Muscle of back (tissue), 11 donors: ENCODE data around the gene ADPRS. TPM values are rescaled to one million over a fixed set of nuclear protein-coding genes. Genes with fewer than 3 reads are reported as not detected.

Source experiments
- DNase-seq, 3 donors: peaks; one replicate each; pipeline versions ENCODE4 v3.0.0 to v3.0.0-alpha.2; 2013
- polyA plus RNA-seq, 10 donors: library from polyadenylated mRNA; unstranded; fragments of 120-200 nt; gene quantifications; one replicate each; pipeline ENCODE4 v1.2.1, GENCODE V29; 2013; ENCODE audit not compliant: insufficient read length in 10 of 10

Gene ADPRS
- polyA plus RNA-seq, 10 donors, result 21.8 to 26.8 (median 25.4) TPM

GRCh38 chr1:36106269-36106668, 17.6 kb downstream of the ADPRS start:
- no peak for DNase-seq

GRCh38 chr1:36107394-36107793, 18.7 kb downstream of the ADPRS start:
- DNase-seq, result no peak

GRCh38 chr1:36108314-36108713, 19.6 kb downstream of the ADPRS start:
- DNase-seq, result no peak

- peak in 1 of 3 donors; percentile 57 for DNase-seq
Observed at GRCh38 chr1:36109041-36109679, 20.5 kb downstream of the ADPRS start.

GRCh38 chr1:36111151-36111550, 22.5 kb downstream of the ADPRS start:
- no peak for DNase-seq

- no peak for DNase-seq
Observed at GRCh38 chr1:36112823-36113222, 24.1 kb downstream of the ADPRS start.

GRCh38 chr1:36114371-36114770, 25.7 kb downstream of the ADPRS start:
- DNase-seq, result no peak

- DNase-seq, result peak; percentile 56 to 84 (median 62)
Observed at GRCh38 chr1:36115200-36115669, 26.5 kb downstream of the ADPRS start.

- DNase-seq, result peak in 1 of 3 donors; percentile 17
Observed at GRCh38 chr1:36115931-36116330, 27.2 kb downstream of the ADPRS start.

- peak in 2 of 3 donors; percentile 77 to 87 for DNase-seq
Observed at GRCh38 chr1:36116901-36117300, 28.2 kb downstream of the ADPRS start.

- DNase-seq, result no peak
Observed at GRCh38 chr1:36118447-36119204, 29.9 kb downstream of the ADPRS start.

GRCh38 chr1:36119456-36119855, 30.8 kb downstream of the ADPRS start:
- no peak for DNase-seq

GRCh38 chr1:36122062-36123030, 33.7 kb downstream of the ADPRS start:
- no peak for DNase-seq

- peak in 1 of 3 donors; percentile 73 for DNase-seq
Observed at GRCh38 chr1:36123356-36123755, 34.7 kb downstream of the ADPRS start.

- no peak for DNase-seq
Observed at GRCh38 chr1:36124404-36125128, 35.9 kb downstream of the ADPRS start.

GRCh38 chr1:36125129-36125991, 36.7 kb downstream of the ADPRS start, which contains the start of gene COL8A2:
Gene COL8A2, minus strand, starts transcription at chr1:36125222. Its CDS starts 24,980 bp downstream, at chr1:36100242.
- peak in 2 of 3 donors; percentile 73 to 84 for DNase-seq

- DNase-seq, result no peak
Observed at GRCh38 chr1:36126005-36126716, 37.5 kb downstream of the ADPRS start.

- no peak for DNase-seq
Observed at GRCh38 chr1:36126797-36127500, 38.3 kb downstream of the ADPRS start.
